Adrenal gland (tissue), 5 donors: ENCODE results near the gene RHOH.

ENCODE experiments used
- CTCF ChIP-seq, 6 experiments: fragments of 450-650 bp in 4 of 6; fragments of 200-600 bp in 2 of 6; sonication (generic) in 1 of 6; IDR thresholded peaks; 1 replicate in 5 of 6; 2 replicates in 1 of 6; pipeline versions ENCODE4 v1.5.1 to v1.8.0; 2016 to 2021; ENCODE audit warnings: antibody characterized with exemption in 6 of 6, mild to moderate bottlenecking in 2 of 6, moderate library complexity in 1 of 6
- POLR2A ChIP-seq, 2 donors: fragments of 450-650 bp; IDR thresholded peaks; one replicate each; pipeline ENCODE4 v1.6.1; 2017; ENCODE audit warnings: antibody characterized with exemption in 2 of 2, mild to moderate bottlenecking in 2 of 2, moderate library complexity in 1 of 2
- donor health status: DM: no; HTN: no; CAD: no.

GRCh38 chr4:40232610-40233009, 35.8 kb downstream of the RHOH start:
- no peak for TF ChIP-seq CTCF (IDR thresholded peaks at IDR 0.05)
- TF ChIP-seq POLR2A (IDR thresholded peaks at IDR 0.05), result no peak
